Lower lobe of right lung (tissue), 2 donors: ENCODE results near the gene RNF31. TPM values are rescaled to one million over a fixed set of nuclear protein-coding genes. Genes with fewer than 3 reads are reported as not detected.

Experiments used
- ATAC-seq, 2 donors: fragments of 200-7000 bp; cut with Tn5 transposase; one replicate each; pipeline ENCODE4 v1.9.1; 2020 to 2022; ENCODE audit warnings: mild to moderate bottlenecking in 2 of 2, moderate library complexity in 2 of 2
- DNase-seq: peaks from one replicate; pipeline ENCODE4 v3.0.0-alpha.2; 2020
- H3K27ac ChIP-seq: fragments of 200-600 bp; one replicate; pipeline ENCODE4 v1.8.0; 2022
- H3K27me3 ChIP-seq: fragments of 200-600 bp; one replicate; pipeline ENCODE4 v1.8.0; 2022; ENCODE audit warnings: low read depth
- H3K36me3 ChIP-seq: fragments of 200-600 bp; one replicate; pipeline ENCODE4 v1.8.0; 2022; ENCODE audit warnings: mild to moderate bottlenecking
- H3K4me1 ChIP-seq: fragments of 200-600 bp; one replicate; pipeline ENCODE4 v1.8.0; 2022
- H3K4me3 ChIP-seq: fragments of 200-600 bp; one replicate; pipeline ENCODE4 v1.8.0; 2022; ENCODE audit warnings: mild to moderate bottlenecking
- H3K9me3 ChIP-seq: fragments of 200-600 bp; one replicate; pipeline ENCODE4 v1.8.0; 2022
- intact Hi-C: fragments of 100-400 bp; cut with DNase I; formaldehyde crosslinking; loops from one replicate; pipeline ENCODE4 v1.11.0; 2022
- total RNA-seq: library from RNA; stranded (reverse); fragmentation: NEBNext Ultra II Directional; extraction: Animal tissue kit (Norgen Biotek cat#: 25700); gene quantifications from one replicate; pipeline ENCODE4 v1.2.1, GENCODE V29; 2021
- TF ChIP-seq, protein P1 (sequence below): fragments of 200-600 bp; IDR thresholded peaks from one replicate; pipeline ENCODE4 v1.8.0; 2022; ENCODE audit warnings: antibody characterized with exemption, mild to moderate bottlenecking
- donor health status: DM: no; HTN: yes; CAD: no; lungs with severe emphysema.

The RNF31 gene
- total RNA-seq, 1 donor from 2014 or later = 67.3 TPM

DNA sequence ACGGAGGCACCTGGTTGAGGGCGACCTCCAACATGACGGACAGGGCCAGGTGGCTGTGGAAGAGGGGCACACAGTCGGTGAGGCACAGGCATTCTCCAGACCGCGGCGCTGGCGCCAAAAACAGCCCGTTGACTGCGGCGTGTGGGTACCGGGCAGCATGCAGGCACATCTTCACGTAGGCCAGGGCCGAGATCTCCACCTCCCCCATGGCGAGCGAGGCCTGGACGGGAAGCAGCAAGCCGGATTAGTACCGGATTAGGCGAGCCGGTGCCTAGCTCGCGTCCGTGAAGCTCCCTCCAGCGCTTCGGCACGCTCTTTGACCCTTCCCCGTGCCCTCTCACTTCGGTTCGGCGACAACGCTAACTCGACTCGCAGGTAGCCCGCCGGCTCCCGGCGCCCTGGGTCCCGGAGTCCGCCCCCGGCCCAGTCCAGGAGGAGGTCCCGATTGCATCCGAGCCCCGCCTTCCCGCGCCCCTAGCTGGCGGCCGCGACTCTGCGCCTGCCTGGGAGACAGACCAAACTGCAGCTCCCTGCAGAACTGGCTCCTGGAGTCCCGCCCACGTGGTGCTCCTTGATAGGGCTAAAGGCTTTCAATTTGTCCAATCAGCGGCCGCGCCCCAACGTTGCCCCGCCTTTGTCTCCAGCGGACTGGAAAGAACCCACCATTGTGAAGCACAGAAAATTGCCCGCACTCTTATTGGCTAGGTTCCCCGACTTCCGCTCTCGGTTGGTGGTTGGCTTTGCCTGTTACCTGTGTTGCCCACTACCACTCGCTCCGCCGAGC is 6.0 kb upstream of the RNF31 start, which contains the start of gene EMC9:
EMC9 (minus strand) TSS at position 495 of the 784 bp plus-strand sequence; CDS start at position 208, 287 bp downstream.
- peaks cover 59% of the 10 kb centered on the region for H3K4me1 ChIP-seq
- no peaks in the 10 kb centered on the region for H3K27me3 ChIP-seq
- DNase-seq (peak; percentile 100), ATAC-seq (peak; percentile 96 to 97)
- peaks cover 49% of the 10 kb centered on the region for H3K36me3 ChIP-seq
- H3K4me3 ChIP-seq = peak within 1 kb of the TSS; percentile 90
- H3K27ac ChIP-seq = peak within 1 kb of the TSS; percentile 85
- TF ChIP-seq, protein P1, sequence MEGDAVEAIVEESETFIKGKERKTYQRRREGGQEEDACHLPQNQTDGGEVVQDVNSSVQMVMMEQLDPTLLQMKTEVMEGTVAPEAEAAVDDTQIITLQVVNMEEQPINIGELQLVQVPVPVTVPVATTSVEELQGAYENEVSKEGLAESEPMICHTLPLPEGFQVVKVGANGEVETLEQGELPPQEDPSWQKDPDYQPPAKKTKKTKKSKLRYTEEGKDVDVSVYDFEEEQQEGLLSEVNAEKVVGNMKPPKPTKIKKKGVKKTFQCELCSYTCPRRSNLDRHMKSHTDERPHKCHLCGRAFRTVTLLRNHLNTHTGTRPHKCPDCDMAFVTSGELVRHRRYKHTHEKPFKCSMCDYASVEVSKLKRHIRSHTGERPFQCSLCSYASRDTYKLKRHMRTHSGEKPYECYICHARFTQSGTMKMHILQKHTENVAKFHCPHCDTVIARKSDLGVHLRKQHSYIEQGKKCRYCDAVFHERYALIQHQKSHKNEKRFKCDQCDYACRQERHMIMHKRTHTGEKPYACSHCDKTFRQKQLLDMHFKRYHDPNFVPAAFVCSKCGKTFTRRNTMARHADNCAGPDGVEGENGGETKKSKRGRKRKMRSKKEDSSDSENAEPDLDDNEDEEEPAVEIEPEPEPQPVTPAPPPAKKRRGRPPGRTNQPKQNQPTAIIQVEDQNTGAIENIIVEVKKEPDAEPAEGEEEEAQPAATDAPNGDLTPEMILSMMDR = peak; percentile 54
- no peaks in the 10 kb centered on the region for H3K9me3 ChIP-seq
- intact Hi-C loops = no loop called here

DNA sequence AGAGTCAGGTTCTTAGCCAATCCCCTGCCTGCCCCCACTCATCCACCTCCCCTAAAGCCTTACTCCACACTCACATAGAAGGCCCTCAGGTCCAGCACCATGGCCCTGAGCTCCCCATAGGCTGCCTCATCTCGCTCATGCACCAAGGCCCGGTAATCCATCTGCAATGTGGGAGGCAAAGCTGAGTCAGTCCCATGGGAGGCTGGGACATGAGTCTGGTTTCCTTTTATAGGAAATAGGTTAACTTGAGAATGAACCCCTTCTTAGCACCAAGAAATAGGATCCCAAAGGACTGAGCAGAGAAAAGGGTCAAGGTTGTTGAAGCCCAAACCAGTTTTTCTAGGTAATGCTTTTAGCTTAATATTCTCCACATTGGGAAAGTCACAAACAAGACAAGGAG is 3.8 kb upstream of the RNF31 start:
- ATAC-seq (no peak), DNase-seq (no peak)
- Histone ChIP-seq H3K9me3 (no peaks in the 10 kb centered on the region), H3K27me3 (no peaks in the 10 kb centered on the region), H3K27ac (no peak overlapping the region), H3K36me3 (peaks cover 38% of the 10 kb centered on the region), H3K4me3 (no peak overlapping the region), H3K4me1 (peaks cover 50% of the 10 kb centered on the region)
- TF ChIP-seq, protein P1 = no peak
- intact Hi-C loops = no loop called here

DNA sequence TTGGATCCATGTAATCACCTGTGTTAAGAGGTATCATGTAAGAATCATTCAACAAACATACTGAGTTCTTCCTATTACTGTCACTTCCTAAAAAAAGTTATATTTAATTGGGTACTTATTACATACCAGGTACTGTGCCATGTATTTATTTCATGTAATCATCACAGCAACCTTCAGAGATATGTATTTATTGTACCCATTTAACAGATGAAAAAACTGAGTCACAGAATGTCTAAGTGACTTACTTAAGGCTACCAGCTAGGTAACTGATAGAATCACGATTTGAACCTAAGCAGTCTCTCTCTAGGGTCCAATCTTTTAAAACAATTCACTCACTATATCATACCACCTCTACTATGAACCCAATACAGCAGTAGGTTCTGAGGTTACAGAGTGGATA is 2.8 kb upstream of the RNF31 start:
- Histone ChIP-seq H3K9me3 (no peaks in the 10 kb centered on the region), H3K36me3 (peaks cover 38% of the 10 kb centered on the region), H3K27me3 (no peaks in the 10 kb centered on the region), H3K27ac (no peak overlapping the region), H3K4me3 (no peak overlapping the region), H3K4me1 (peaks cover 51% of the 10 kb centered on the region)
- no peak for DNase-seq
- no peak for ATAC-seq
- TF ChIP-seq, protein P1 = no peak
- intact Hi-C loops = no loop called here

DNA sequence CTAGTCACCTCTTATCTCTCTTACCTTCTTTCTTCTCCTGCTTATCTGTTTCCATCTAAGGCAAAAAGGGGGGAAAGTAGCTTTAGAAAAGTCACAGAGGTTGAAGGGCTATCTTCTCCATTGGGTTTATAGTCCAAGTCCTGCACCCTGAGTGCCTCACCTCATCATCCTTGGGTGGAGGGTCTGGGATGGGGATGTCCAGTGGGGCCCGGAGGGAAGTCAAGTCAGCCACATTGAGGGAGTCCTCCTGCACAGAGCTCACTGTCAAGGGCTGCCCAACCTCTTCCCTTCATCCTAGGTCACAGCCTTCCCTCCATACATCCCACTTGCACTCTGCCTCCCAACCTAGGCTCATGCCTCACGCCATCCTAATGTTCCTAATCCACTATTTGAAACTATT is 2.1 kb upstream of the RNF31 start:
- peaks cover 40% of the 10 kb centered on the region for H3K36me3 ChIP-seq
- no peaks in the 10 kb centered on the region for H3K27me3 ChIP-seq
- DNase-seq = no peak
- peak overlapping the region; percentile 97 for H3K4me3 ChIP-seq
- no peak for ATAC-seq
- H3K27ac ChIP-seq = peak overlapping the region; percentile 90
- intact Hi-C loops = no loop called here
- TF ChIP-seq, protein P1 = no peak
- H3K9me3 ChIP-seq = no peaks in the 10 kb centered on the region
- H3K4me1 ChIP-seq = peaks cover 49% of the 10 kb centered on the region

DNA sequence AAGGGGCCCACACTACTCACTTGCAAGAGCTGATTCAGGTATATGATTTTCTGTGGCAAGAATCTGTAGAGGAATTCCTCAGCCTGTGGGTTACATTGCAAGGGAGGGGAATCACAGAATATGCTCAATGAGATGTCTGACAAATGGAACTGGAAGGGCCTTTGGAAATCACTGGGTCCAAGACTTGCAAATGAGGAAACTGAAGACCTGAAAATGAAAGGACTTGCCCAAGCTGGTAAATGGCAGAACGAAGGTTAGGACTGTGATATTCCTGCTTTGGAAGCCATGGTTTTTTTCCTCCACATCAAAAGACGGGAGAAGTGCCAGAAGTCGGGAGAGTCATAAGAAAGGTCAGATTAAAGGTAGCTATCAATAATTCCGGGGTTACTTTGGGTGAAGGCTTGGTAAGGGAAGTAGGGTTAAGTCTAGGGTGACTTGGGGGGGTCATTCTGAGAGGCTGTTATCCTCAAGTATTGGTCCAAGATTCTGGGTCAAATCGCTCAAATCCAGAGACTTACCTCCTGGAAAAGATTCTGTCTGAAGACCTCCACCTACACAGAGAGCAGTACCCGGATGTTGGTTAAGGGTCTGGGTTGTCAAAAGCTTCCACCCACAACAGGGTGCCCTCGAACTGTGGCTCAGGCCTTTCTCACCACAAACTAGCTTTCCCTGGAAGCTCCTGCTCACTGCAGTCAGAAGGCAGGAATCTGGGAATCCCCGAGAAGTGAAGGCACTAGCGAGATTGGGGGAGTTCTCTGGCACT is 1.4 kb upstream of the RNF31 start:
- TF ChIP-seq, protein P1 = no peak
- peaks cover 44% of the 10 kb centered on the region for H3K4me1 ChIP-seq
- intact Hi-C loops = no loop called here

More for the DNA sequence above, 1.4 kb upstream of the RNF31 start:
- ATAC-seq (peak in 1 of 2 donors; percentile 0), DNase-seq (no peak)
- H3K36me3 ChIP-seq = peaks cover 46% of the 10 kb centered on the region
- H3K4me3 ChIP-seq = peak overlapping the region; percentile 97
- H3K9me3 ChIP-seq = no peaks in the 10 kb centered on the region
- H3K27me3 ChIP-seq = no peaks in the 10 kb centered on the region
- peak overlapping the region; percentile 90 for H3K27ac ChIP-seq
